Activated gamma-delta T cell (primary cell): ENCODE results near the gene CLEC11A.

Experiments used
- DNase-seq: peaks from one replicate; lab custom pipeline; 2025; lab: John Stamatoyannopoulos, UW

CLEC11A gene

DNA sequence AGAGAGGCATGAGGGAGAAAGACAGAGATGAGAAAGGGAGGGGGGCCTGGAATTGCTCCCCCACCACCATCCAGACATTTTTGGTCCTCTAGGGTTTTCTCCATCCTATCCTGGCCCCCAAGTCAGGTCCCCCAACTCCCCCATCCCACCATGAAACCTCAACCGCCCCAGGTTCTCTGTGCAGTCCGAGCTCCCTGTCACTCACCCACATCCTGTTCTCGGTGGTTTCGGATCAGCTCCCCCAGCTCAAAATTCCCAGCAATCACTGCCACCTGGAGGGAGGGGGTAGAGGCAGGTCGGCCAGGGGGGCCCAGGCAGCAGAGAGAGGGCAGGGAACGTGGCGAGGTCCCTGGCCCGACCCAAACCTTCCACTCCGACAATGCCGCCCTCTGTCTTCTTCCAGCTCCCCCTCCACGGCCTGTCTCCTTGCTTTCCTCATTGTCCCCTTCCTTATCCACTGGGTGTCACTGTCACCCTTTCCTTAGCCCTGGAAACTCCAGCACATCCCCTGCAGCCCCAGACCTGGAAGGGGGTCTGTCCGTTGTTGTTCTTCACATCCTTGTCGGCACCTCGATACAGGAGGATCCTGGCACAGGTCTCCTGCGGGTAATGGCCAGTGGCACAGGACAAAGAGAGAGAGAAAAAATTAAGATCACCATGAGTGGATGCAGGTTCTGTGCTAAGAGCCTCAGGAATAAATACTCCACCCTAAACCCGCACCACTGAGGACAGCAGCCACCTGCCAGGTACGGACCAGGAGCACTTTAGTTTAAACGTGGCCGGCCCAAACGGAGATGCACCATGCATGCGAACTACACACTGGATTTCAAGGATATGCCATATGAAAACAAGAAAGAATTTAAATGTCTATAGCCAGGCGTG, 19.0 kb upstream of the CLEC11A start:
- DNase-seq: no peak

- no peak for DNase-seq
These were observed 17.6 kb upstream of the CLEC11A start for GRCh38 chr19:50705422-50706019.

DNA sequence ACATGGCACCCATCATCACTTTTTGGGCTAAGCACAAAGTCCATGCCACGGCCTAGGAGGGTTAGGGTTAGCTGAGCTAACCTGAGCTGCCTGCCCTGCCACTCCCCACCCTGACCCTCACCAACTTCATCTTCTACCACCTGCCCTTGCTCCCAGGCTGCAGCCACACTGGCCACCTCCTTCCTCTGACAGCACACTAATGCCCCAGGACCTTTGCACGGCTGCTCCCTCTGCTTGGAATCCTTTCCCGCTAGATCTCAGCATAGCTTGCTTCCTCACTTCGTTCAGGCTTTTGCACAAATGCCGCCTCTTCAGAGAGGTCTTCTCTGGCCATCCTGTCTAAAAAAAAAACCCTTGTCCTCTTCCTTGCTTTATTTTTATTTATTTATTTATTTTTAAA, 16.8 kb upstream of the CLEC11A start:
- no peak for DNase-seq

DNA sequence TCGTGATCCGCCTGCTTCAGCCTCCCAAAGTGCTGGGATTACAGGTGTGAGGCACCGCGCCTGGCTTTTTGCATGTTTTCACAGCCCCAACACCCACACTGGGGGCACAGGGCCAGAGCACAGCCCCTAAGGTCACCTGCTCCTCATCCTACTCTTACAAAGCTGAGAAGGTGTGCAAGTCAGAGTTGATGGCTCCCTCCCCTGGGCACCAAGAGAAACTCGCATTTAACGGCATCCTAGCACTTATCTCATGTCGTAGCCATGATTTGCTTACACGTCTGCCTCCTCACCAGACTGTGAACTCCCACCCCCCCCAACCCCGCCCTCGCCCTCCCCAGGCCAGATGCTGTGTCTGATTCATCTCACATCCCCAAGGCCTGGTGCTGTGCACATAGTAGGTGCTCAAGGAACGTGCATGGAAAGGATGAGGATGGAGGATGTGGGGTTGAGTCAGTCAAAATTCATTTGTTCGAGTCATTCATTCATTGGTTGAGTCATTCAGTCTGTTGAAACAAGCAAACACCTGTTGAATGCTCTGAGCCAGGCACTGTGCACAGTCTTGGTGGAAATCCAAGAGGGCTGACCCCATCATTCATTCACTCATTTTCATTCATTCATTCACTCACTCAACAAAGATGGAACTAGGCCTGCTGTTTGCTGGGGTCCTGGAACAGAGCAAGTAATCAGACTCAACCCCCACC, 14.8 kb upstream of the CLEC11A start:
- DNase-seq: no peak

DNA sequence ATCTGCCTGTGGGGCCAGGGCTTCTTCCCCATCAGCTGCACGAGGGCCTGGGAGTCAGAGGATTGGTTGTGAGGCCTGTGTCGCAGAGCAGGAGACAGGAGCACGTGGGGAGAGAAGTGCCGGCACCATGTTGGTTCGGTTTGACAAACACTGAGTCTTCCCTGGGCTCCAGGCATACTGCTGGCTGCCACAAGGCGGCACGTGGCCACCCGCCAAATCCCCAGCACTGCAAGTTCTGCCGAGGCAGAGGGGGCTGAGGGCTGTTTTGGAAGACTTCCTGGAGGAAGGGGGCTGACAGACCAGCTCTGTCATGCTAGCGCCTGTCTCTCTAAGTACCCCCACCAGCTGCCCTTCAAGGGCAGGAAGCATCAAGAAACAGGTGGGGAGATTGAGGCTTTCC, 13.1 kb upstream of the CLEC11A start:
- no peak for DNase-seq

DNA sequence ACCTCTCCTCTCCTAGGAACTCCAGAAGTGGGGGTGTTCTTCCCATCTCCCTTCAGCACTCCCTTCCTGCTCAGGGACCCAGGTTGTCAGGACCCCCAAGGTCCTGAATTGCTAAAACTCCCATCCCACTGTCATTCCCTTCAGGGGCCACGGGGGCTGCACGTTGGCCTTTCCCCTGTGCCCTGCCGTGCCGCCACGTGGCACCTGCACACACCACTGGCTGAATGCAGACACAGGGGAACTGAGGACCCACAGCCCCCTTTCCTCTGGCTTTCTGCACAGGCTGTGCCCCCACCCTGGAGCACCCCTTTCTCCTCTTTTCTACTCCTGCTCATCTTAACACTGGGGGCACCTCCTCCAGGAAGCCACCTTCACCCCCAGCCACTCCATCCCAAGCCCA, 12.6 kb upstream of the CLEC11A start:
- DNase-seq: no peak

GRCh38 chr19:50711196-50711595, 12.0 kb upstream of the CLEC11A start:
- no peak for DNase-seq

GRCh38 chr19:50711805-50712204, 11.4 kb upstream of the CLEC11A start:
- DNase-seq: no peak

DNA sequence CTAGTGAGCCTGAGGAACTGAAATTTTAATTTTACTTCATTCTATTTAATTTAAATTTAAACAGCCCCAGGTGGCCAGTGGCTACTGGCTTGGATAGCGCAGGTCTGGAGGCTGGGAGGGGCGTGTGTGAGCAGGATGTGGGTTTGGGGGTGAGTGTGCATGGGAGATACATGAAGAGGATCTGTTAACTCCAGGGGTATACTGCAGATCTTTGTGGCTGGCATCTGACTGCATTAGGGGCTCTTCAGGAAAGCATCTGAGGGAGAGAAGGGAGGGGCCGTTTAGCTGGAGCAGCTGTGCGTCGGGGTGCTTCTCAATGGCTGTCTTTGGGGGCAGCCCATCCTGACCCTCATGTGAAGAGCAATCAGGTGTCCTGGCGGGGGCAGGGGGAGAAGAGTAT, 10.3 kb upstream of the CLEC11A start:
- no peak for DNase-seq

GRCh38 chr19:50713556-50714236, 9.5 kb upstream of the CLEC11A start:
- DNase-seq: no peak

DNA sequence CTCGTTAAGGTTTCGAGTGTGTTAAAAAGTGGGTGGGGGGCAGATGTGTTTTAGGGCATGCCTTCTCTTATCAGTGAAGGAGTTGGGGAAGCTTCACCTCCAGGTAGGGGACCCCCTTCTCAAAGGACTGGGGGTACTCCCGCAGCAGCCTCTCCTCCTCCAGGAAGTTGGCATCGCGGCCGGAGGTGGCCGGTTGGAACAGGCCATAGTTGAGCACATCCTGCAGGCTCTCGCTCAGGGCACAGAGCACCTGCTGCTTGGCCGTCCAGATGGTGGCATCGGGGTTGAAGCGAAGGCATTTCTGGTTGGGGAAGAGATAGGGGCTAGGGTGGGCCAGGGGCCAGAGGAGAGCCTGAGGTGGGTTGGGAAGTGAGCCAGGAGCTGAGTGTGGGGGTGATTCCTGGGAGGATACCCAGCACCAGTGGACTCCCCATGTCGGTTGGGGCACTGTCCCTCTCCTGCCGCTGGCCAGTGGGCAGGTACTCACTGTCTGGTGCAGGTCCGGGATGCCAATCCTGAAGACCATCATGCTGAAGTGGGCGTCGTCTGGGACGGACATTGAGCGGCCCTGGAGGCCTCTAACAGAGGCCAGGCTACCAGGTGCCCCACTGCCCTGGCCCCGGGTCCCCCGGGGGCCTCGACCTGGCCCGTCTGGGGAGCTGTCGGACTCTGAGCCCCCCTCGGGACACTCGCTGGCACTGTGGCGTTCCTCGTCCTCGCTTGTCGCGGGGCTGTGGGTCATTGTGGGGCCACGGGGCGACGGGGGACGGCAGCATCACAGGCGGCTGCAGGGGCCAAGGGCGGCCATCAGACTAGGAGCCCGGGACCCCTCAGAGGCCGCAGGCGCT, 6.8 kb upstream of the CLEC11A start:
- no peak for DNase-seq

DNA sequence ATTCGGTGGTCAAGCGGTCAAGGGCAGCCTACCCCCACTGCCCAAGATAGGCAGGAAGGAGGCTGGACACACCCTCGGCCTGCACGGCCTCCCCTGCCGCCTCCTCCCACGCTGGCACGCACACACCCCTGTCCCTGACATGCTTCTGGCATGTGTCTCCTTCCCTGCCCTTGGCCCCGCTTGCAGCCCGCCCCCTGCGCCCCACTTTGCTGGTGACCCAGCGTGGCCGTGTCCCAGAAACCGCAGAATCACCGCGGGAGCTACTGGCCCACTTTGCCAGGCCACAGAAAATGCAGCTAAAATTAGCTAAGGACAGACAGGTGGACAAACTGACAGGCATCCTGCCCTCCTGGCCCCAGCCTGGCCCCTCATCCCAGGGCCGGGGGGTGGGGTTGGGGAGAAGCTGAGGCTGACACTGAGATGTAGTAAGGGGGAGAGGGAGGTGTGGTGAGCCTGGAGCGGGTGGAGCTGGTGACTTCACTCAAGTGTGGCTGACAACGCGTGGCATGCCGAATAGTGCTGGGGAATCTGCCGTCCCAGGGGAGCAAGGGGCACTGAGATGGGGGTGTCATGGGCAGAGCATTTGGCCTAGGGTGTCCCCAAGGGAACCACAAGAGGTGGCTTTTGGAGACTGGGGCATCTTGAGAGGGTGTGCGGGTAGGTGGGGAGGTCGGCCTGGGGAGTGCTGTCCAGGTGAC, 6.0 kb upstream of the CLEC11A start:
- DNase-seq: no peak

DNA sequence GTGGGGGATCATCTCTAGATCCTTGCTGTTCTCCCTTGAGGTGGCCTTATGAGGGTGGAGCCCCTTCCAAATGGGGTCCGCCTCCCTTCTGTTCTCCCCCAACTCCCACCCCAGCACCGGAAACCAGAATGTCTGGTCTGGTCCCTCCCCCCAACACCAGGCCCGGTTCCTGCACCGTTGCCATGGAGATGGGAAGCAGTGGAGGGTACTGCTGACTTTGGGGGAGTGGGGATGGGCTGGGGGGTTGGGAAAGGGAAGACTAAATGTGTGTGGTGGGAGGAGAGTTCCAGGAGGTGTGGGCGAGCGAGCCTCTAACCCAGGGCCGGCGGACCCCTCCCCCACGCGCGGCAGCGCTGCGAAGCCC, 5.3 kb upstream of the CLEC11A start:
- DNase-seq: no peak

- DNase-seq: no peak
These were observed 4.7 kb upstream of the CLEC11A start for GRCh38 chr19:50718255-50719118.

DNA sequence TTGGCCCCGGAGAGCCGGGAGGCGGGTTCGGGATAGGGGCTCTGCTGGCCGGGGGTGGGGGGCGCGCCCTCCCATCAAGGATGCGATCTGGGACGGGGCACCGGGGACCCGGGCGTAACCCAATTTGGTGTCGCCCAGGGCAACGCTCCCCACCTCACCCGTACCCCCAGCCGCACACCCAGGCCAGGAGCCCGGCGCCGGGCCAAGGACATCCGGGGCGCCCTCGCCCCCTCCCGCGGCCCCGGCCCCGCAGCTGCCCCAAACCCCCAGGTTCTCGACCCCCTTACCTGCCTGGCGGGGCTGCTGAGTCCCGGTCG, 4.1 kb upstream of the CLEC11A start:
- no peak for DNase-seq

DNA sequence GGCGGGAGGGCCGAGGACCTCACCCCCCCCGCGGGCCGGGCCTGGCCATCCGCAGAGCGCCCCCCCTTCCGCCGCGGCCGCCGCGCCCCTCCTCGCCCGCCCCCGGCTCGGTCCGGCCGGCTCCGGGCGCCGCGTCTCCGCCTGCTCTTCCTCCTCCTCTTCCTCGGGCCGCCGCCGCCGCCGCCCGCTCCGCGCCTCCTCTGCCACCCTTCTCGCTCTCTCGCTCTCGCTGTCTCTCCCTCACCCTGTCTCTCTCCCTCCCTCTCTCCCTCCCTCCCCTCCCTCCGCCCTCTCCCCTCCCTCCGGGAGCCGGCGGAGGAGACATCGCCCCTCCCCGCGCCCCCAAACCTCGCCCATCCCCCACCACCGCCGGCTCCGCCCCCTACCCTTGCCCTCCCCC, 3.6 kb upstream of the CLEC11A start, which contains the start of gene SHANK1:
TSS of gene SHANK1 (minus strand) at position 237 of the 400 bp plus-strand sequence. CDS start 2,883 bp downstream, outside the sequence.
- no peak for DNase-seq

GRCh38 chr19:50720181-50720920, 2.8 kb upstream of the CLEC11A start:
- no peak for DNase-seq

DNA sequence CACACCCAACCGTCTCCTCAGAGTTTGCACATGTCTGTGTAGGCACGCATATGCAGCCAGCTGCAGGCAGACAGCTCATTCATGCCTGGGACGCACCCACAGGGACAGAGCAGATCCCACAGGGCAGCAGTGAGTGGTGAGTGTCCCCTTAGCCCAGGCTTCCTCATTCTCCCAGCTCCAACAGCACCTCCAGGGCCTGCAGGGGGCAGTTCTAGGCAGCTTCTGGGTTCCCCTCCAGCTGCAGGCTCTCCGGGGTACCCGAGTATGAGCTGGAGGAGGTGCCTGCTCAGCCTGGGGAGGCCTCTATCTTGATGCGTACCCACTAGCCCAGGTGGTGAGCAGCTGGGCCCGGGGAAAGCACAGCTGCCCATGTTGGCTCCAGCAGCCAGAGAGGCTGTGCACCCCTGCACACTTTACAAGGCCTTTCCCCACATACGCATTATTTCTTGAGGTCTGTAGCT, 2.2 kb upstream of the CLEC11A start:
- no peak for DNase-seq
